WTC11 (cell line): ENCODE measurements around the gene MAP3K3.

Experiments
- CBFB ChIP-seq: sonication (generic); formaldehyde crosslinking; IDR thresholded peaks from 2 replicates; pipeline ENCODE4 v1.8.1; 2022; ENCODE audit warnings: mild to moderate bottlenecking, low read depth, missing genetic modification reagents
- CREM ChIP-seq: sonication (generic); formaldehyde crosslinking; IDR thresholded peaks from 2 replicates; pipeline ENCODE4 v1.8.1; 2022; ENCODE audit warnings: mild to moderate bottlenecking, missing genetic modification reagents, moderate library complexity
- FOXP1 ChIP-seq: sonication (generic); formaldehyde crosslinking; IDR thresholded peaks from 2 replicates; pipeline ENCODE4 v1.8.0; 2022; ENCODE audit warnings: missing genetic modification reagents, mild to moderate bottlenecking, moderate library complexity, borderline replicate concordance
- GABPB1 ChIP-seq: sonication (generic); formaldehyde crosslinking; IDR thresholded peaks from 2 replicates; pipeline ENCODE4 v1.8.1; 2023; ENCODE audit warnings: mild to moderate bottlenecking, missing genetic modification reagents
- GRHL2 ChIP-seq: fragments of 250-450 bp; sonication (Bioruptor Pico); IDR thresholded peaks from 2 replicates; pipeline ENCODE4 v1.8.0; 2022; ENCODE audit warnings: mild to moderate bottlenecking, moderate library complexity; ENCODE audit not compliant: insufficient replicate concordance, severe bottlenecking
- JAZF1 ChIP-seq: fragments of 250-450 bp; sonication (Bioruptor Pico); IDR thresholded peaks from 2 replicates; pipeline ENCODE4 v1.9.0; 2021; ENCODE audit warnings: moderate library complexity, mild to moderate bottlenecking, inconsistent platforms
- RORB ChIP-seq: fragments of 250-450 bp; sonication (Bioruptor Pico); IDR thresholded peaks from 2 replicates; pipeline ENCODE4 v1.9.0; 2021; ENCODE audit warnings: mild to moderate bottlenecking
- ZBTB21 ChIP-seq: sonication (generic); formaldehyde crosslinking; IDR thresholded peaks from 2 replicates; pipeline ENCODE4 v1.8.1; 2023; ENCODE audit warnings: mild to moderate bottlenecking, missing genetic modification reagents, borderline replicate concordance
- ZNF232 ChIP-seq: sonication (generic); formaldehyde crosslinking; IDR thresholded peaks from 2 replicates; pipeline ENCODE4 v1.8.0; 2022; ENCODE audit warnings: mild to moderate bottlenecking, missing genetic modification reagents
- ZNF423 ChIP-seq: fragments of 250-450 bp; sonication (Bioruptor Pico); IDR thresholded peaks from 2 replicates; pipeline ENCODE4 v2.1.2; 2022; ENCODE audit warnings: mild to moderate bottlenecking, moderate library complexity
- TF ChIP-seq, protein P1 (sequence below): fragments of 200-600 bp; IDR thresholded peaks from 2 replicates; pipeline ENCODE4 v1.8.0; 2022; ENCODE audit warnings: antibody characterized with exemption
- TF ChIP-seq, protein P2 (sequence below): sonication (generic); formaldehyde crosslinking; IDR thresholded peaks from 2 replicates; pipeline ENCODE4 v1.8.0; 2022; ENCODE audit warnings: mild to moderate bottlenecking, missing genetic modification reagents

DNA sequence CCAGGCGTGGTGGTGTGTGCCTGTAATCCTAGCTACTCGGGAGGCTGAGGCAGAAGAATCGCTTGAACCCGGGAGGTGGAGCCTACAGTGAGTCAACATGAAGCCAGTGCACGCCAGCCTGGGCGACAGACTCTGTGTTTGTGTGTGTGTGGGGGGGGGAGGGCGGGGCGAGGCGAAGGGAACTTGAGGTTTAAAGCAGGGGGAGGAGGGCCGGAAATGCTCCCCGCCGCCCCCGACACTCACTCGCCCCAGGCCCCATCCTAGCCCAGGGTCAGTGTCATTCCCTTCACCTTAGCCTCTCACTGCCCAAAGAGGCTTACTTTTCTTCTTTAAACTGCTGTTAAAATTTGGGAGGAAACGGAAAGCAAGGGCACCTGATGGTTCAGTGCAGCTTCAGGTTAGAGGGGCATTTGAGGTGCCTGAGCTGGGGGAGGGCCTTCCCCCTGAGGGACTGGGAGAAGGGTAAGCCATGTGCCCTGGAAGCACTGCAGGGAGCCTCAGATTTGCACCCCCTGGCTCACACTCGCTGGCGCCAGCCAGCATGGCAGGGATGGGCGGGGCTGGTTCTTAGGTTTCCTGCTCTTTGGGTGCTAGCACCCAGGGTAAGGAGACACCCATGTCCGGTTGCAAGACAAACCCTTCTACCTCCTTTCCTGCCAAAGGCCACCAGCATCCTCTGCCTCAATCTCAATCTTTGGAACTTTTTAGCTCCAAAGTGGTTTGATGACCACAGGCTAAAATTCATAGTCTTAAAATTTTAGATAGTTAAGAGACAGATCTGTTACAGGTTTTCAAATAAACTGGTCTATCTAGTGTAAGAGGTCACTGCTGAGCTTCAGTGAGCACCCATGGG is 79.9 kb downstream of the MAP3K3 start:
- TF ChIP-seq ZBTB21 (CRISPR knock-in tag), result no peak
- TF ChIP-seq, protein P1, sequence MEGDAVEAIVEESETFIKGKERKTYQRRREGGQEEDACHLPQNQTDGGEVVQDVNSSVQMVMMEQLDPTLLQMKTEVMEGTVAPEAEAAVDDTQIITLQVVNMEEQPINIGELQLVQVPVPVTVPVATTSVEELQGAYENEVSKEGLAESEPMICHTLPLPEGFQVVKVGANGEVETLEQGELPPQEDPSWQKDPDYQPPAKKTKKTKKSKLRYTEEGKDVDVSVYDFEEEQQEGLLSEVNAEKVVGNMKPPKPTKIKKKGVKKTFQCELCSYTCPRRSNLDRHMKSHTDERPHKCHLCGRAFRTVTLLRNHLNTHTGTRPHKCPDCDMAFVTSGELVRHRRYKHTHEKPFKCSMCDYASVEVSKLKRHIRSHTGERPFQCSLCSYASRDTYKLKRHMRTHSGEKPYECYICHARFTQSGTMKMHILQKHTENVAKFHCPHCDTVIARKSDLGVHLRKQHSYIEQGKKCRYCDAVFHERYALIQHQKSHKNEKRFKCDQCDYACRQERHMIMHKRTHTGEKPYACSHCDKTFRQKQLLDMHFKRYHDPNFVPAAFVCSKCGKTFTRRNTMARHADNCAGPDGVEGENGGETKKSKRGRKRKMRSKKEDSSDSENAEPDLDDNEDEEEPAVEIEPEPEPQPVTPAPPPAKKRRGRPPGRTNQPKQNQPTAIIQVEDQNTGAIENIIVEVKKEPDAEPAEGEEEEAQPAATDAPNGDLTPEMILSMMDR, result no peak
- TF ChIP-seq, protein P2, sequence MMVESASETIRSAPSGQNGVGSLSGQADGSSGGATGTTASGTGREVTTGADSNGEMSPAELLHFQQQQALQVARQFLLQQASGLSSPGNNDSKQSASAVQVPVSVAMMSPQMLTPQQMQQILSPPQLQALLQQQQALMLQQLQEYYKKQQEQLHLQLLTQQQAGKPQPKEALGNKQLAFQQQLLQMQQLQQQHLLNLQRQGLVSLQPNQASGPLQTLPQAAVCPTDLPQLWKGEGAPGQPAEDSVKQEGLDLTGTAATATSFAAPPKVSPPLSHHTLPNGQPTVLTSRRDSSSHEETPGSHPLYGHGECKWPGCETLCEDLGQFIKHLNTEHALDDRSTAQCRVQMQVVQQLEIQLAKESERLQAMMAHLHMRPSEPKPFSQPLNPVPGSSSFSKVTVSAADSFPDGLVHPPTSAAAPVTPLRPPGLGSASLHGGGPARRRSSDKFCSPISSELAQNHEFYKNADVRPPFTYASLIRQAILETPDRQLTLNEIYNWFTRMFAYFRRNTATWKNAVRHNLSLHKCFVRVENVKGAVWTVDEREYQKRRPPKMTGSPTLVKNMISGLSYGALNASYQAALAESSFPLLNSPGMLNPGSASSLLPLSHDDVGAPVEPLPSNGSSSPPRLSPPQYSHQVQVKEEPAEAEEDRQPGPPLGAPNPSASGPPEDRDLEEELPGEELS, result no peak
- no peak for TF ChIP-seq GRHL2
- TF ChIP-seq ZNF423 (CRISPR knock-in tag), result no peak
- TF ChIP-seq FOXP1, result no peak
- no peak for TF ChIP-seq RORB
- no peak for TF ChIP-seq ZNF232 (CRISPR knock-in tag)
- TF ChIP-seq CBFB (CRISPR knock-in tag), result no peak
- TF ChIP-seq CREM, result no peak
- no peak for TF ChIP-seq JAZF1
- TF ChIP-seq GABPB1 (CRISPR knock-in tag), result no peak
